Activated T-cell treated with anti-CD3 and anti-CD28 coated beads, Interleukin-2, amount 50 U/mL, for 72 hours (primary cell): ENCODE results near the gene DTNBP1. TPM values are rescaled to one million over a fixed set of nuclear protein-coding genes. Genes with fewer than 3 reads are reported as not detected.

Experiments
- ATAC-seq, 2 donors: fragments of 150-1000 bp; cut with Tn5 transposase; replicated peaks in 1 of 2; 2 replicates each; pipeline ENCODE4 v1.10.0; 2021; ENCODE audit warnings: moderate library complexity in 2 of 2, mild to moderate bottlenecking in 1 of 2
- DNase-seq, 2 donors: peaks; one replicate each; pipeline ENCODE4 v3.0.0; 2021 to 2022; ENCODE audit warnings: mixed read lengths in 1 of 2
- H3K27ac Mint-ChIP-seq: one replicate; pipeline ENCODE4 v1.8.0; 2022; ENCODE audit warnings: mild to moderate bottlenecking, moderate library complexity, mixed read lengths
- H3K27me3 Mint-ChIP-seq: one replicate; pipeline ENCODE4 v1.8.0; 2022; ENCODE audit warnings: low read depth, mixed read lengths
- H3K36me3 Mint-ChIP-seq, 2 donors: one replicate each; pipeline ENCODE4 v1.8.0; 2022; ENCODE audit warnings: mixed read lengths in 2 of 2, mild to moderate bottlenecking in 1 of 2; ENCODE audit not compliant: insufficient read depth in 2 of 2
- H3K4me1 Mint-ChIP-seq: one replicate; pipeline ENCODE4 v1.8.0; 2022; ENCODE audit warnings: low read depth, mixed read lengths
- H3K4me3 Mint-ChIP-seq, 2 donors: one replicate each; pipeline ENCODE4 v1.8.0; 2022; ENCODE audit warnings: mild to moderate bottlenecking in 2 of 2, mixed read lengths in 2 of 2, moderate library complexity in 2 of 2
- H3K9me3 Mint-ChIP-seq, 2 donors: one replicate each; pipeline ENCODE4 v1.8.0; 2022; ENCODE audit warnings: mixed read lengths in 2 of 2
- total RNA-seq, 2 donors: library from RNA; stranded (reverse); gene quantifications; one replicate each; pipeline ENCODE4 v1.2.3, GENCODE V29; 2022

DTNBP1 gene
- total RNA-seq, 2 donors from 2014 or later: 24.5 to 27.1 TPM

- Mint-ChIP-seq H3K27ac (peak overlapping the region; percentile 84), H3K4me1 (peaks cover 10% of the 10 kb centered on the region), H3K27me3 (no peaks in the 10 kb centered on the region), H3K4me3 (no peak overlapping the region), H3K9me3 (no peaks in the 10 kb centered on the region), H3K36me3 (peaks cover 10 to 36% of the 10 kb centered on the region in 2 donors)
- DNase-seq (no peak), ATAC-seq (no peak)
Observed at GRCh38 chr6:15513801-15514711, 148.8 kb downstream of the DTNBP1 start.

- ATAC-seq: peak in 1 of 2 donors; percentile 6
- no peak overlapping the region for H3K4me3 Mint-ChIP-seq
- H3K27ac Mint-ChIP-seq: peak overlapping the region; percentile 58
- peaks cover 12 to 40% of the 10 kb centered on the region in 2 donors for H3K36me3 Mint-ChIP-seq
- no peaks in the 10 kb centered on the region for H3K27me3 Mint-ChIP-seq
- H3K4me1 Mint-ChIP-seq: peaks cover 18% of the 10 kb centered on the region
- H3K9me3 Mint-ChIP-seq: no peaks in the 10 kb centered on the region
- no peak for DNase-seq
Observed at GRCh38 chr6:15513131-15513771, 149.6 kb downstream of the DTNBP1 start.

- peak overlapping the region; percentile 58 for H3K27ac Mint-ChIP-seq
- DNase-seq (no peak), ATAC-seq (no peak)
- H3K36me3 Mint-ChIP-seq: peaks cover 8 to 40% of the 10 kb centered on the region in 2 donors
- no peaks in the 10 kb centered on the region for H3K9me3 Mint-ChIP-seq
- no peak overlapping the region for H3K4me3 Mint-ChIP-seq
- H3K4me1 Mint-ChIP-seq: peaks cover 18% of the 10 kb centered on the region
- no peaks in the 10 kb centered on the region for H3K27me3 Mint-ChIP-seq
Observed at GRCh38 chr6:15512721-15513120, 150.1 kb downstream of the DTNBP1 start.

- peak overlapping the region; percentile 90 for H3K27ac Mint-ChIP-seq
- DNase-seq (no peak), ATAC-seq (no peak)
- peaks cover 8 to 41% of the 10 kb centered on the region in 2 donors for H3K36me3 Mint-ChIP-seq
- H3K4me3 Mint-ChIP-seq: no peak overlapping the region
- H3K27me3 Mint-ChIP-seq: no peaks in the 10 kb centered on the region
- H3K9me3 Mint-ChIP-seq: no peaks in the 10 kb centered on the region
- H3K4me1 Mint-ChIP-seq: peaks cover 18% of the 10 kb centered on the region
Observed at GRCh38 chr6:15512126-15512525, 150.7 kb downstream of the DTNBP1 start.

GRCh38 chr6:15511248-15512125 lies 151.3 kb downstream of the DTNBP1 start:
- H3K27me3 Mint-ChIP-seq: no peaks in the 10 kb centered on the region
- no peaks in the 10 kb centered on the region for H3K9me3 Mint-ChIP-seq
- DNase-seq: no peak
- H3K27ac Mint-ChIP-seq: peak overlapping the region; percentile 90
- ATAC-seq: no peak
- H3K4me3 Mint-ChIP-seq: no peak overlapping the region
- peaks cover 18% of the 10 kb centered on the region for H3K4me1 Mint-ChIP-seq
- peaks cover 8 to 43% of the 10 kb centered on the region in 2 donors for H3K36me3 Mint-ChIP-seq

- Mint-ChIP-seq H3K4me1 (peaks cover 18% of the 10 kb centered on the region), H3K4me3 (no peak overlapping the region), H3K27ac (peak overlapping the region; percentile 83), H3K36me3 (peaks cover 6 to 45% of the 10 kb centered on the region in 2 donors), H3K9me3 (no peaks in the 10 kb centered on the region), H3K27me3 (no peaks in the 10 kb centered on the region)
- DNase-seq (no peak), ATAC-seq (no peak)
Observed at GRCh38 chr6:15510536-15511247, 152.1 kb downstream of the DTNBP1 start.

GRCh38 chr6:15510121-15510520 lies 152.7 kb downstream of the DTNBP1 start:
- H3K9me3 Mint-ChIP-seq: no peaks in the 10 kb centered on the region
- peak overlapping the region; percentile 83 for H3K27ac Mint-ChIP-seq
- no peak for DNase-seq
- H3K27me3 Mint-ChIP-seq: no peaks in the 10 kb centered on the region
- ATAC-seq: no peak
- H3K36me3 Mint-ChIP-seq: peaks cover 6 to 42% of the 10 kb centered on the region in 2 donors
- H3K4me1 Mint-ChIP-seq: peaks cover 18% of the 10 kb centered on the region
- no peak overlapping the region for H3K4me3 Mint-ChIP-seq

GRCh38 chr6:15509335-15509933 lies 153.4 kb downstream of the DTNBP1 start:
- ATAC-seq (peak in 1 of 2 donors; percentile 29), DNase-seq (no peak)
- no peaks in the 10 kb centered on the region for H3K9me3 Mint-ChIP-seq
- peaks cover 17% of the 10 kb centered on the region for H3K4me1 Mint-ChIP-seq
- no peak overlapping the region for H3K4me3 Mint-ChIP-seq
- H3K27ac Mint-ChIP-seq: peak overlapping the region; percentile 70
- no peaks in the 10 kb centered on the region for H3K27me3 Mint-ChIP-seq
- H3K36me3 Mint-ChIP-seq: peaks cover 4 to 40% of the 10 kb centered on the region in 2 donors

GRCh38 chr6:15508931-15509330 lies 153.9 kb downstream of the DTNBP1 start:
- H3K4me3 Mint-ChIP-seq: no peak overlapping the region
- peaks cover 4 to 41% of the 10 kb centered on the region in 2 donors for H3K36me3 Mint-ChIP-seq
- DNase-seq (no peak), ATAC-seq (no peak)
- peak overlapping the region; percentile 80 for H3K27ac Mint-ChIP-seq
- no peaks in the 10 kb centered on the region for H3K9me3 Mint-ChIP-seq
- H3K27me3 Mint-ChIP-seq: no peaks in the 10 kb centered on the region
- peaks cover 12% of the 10 kb centered on the region for H3K4me1 Mint-ChIP-seq

GRCh38 chr6:15508441-15508871 lies 154.4 kb downstream of the DTNBP1 start:
- no peaks in the 10 kb centered on the region for H3K27me3 Mint-ChIP-seq
- ATAC-seq (no peak), DNase-seq (no peak)
- H3K36me3 Mint-ChIP-seq: peaks cover 2 to 38% of the 10 kb centered on the region in 2 donors
- H3K4me3 Mint-ChIP-seq: no peak overlapping the region
- peaks cover 9% of the 10 kb centered on the region for H3K4me1 Mint-ChIP-seq
- H3K27ac Mint-ChIP-seq: peak overlapping the region; percentile 80
- H3K9me3 Mint-ChIP-seq: no peaks in the 10 kb centered on the region

GRCh38 chr6:15507746-15508145 lies 155.1 kb downstream of the DTNBP1 start:
- Mint-ChIP-seq H3K4me3 (no peak overlapping the region), H3K4me1 (peaks cover 9% of the 10 kb centered on the region), H3K27me3 (no peaks in the 10 kb centered on the region), H3K9me3 (no peaks in the 10 kb centered on the region), H3K27ac (no peak overlapping the region), H3K36me3 (peaks cover 2 to 38% of the 10 kb centered on the region in 2 donors)
- DNase-seq (no peak), ATAC-seq (no peak)

GRCh38 chr6:15507221-15507620 lies 155.6 kb downstream of the DTNBP1 start:
- Mint-ChIP-seq H3K9me3 (no peaks in the 10 kb centered on the region), H3K27me3 (no peaks in the 10 kb centered on the region), H3K4me1 (peaks cover 9% of the 10 kb centered on the region), H3K27ac (peak overlapping the region; percentile 1), H3K4me3 (no peak overlapping the region), H3K36me3 (peaks cover 2 to 34% of the 10 kb centered on the region in 2 donors)
- ATAC-seq: no peak
- DNase-seq: no peak
